Hepatocyte (in vitro differentiated cells): ENCODE data around the gene KANK2. TPM values are rescaled to one million over a fixed set of nuclear protein-coding genes. Genes with fewer than 3 reads are reported as not detected.

Experiments
- DNase-seq: peaks from one replicate; pipeline ENCODE4 v3.0.0-alpha.2; 2016; ENCODE audit warnings: low spot score
- H2AFZ ChIP-seq: fragments of 200-600 bp; sonication (generic); 2 replicates; pipeline ENCODE4 v1.6.0; 2016; ENCODE audit warnings: antibody characterized with exemption, mild to moderate bottlenecking
- H3K27ac ChIP-seq: fragments of 200-600 bp; sonication (generic); 2 replicates; pipeline ENCODE4 v1.5.1; 2016; ENCODE audit warnings: mild to moderate bottlenecking
- H3K27me3 ChIP-seq: fragments of 200-600 bp; sonication (generic); 2 replicates; pipeline ENCODE4 v1.6.1; 2016
- H3K36me3 ChIP-seq: fragments of 200-600 bp; sonication (generic); replicated peaks from 2 replicates; pipeline ENCODE4 v1.5.1; 2016; ENCODE audit warnings: low read depth; ENCODE audit not compliant: insufficient read depth
- H3K4me1 ChIP-seq: fragments of 200-600 bp; sonication (generic); 2 replicates; pipeline ENCODE4 v1.5.1; 2016; ENCODE audit warnings: mild to moderate bottlenecking, moderate library complexity; ENCODE audit not compliant: insufficient read depth
- H3K4me2 ChIP-seq: fragments of 200-600 bp; sonication (generic); 2 replicates; pipeline ENCODE4 v1.6.0; 2016
- H3K4me3 ChIP-seq: fragments of 200-600 bp; sonication (generic); 2 replicates; pipeline ENCODE4 v1.5.1; 2016; ENCODE audit warnings: mild to moderate bottlenecking
- H3K79me2 ChIP-seq: fragments of 200-600 bp; sonication (generic); 2 replicates; pipeline ENCODE4 v1.6.0; 2017; ENCODE audit warnings: mild to moderate bottlenecking
- H3K9me2 ChIP-seq: fragments of 200-600 bp; sonication (generic); replicated peaks from 2 replicates; pipeline ENCODE4 v1.6.0; 2017; ENCODE audit warnings: mild to moderate bottlenecking; ENCODE audit not compliant: insufficient read depth
- H3K9me3 ChIP-seq: fragments of 200-600 bp; sonication (generic); 2 replicates; pipeline ENCODE4 v1.5.1; 2016; ENCODE audit warnings: low read depth, mild to moderate bottlenecking
- H4K20me1 ChIP-seq: fragments of 200-600 bp; sonication (generic); 2 replicates; pipeline ENCODE4 v1.6.0; 2016; ENCODE audit warnings: mild to moderate bottlenecking; ENCODE audit not compliant: insufficient read depth, poor library complexity, severe bottlenecking
- CTCF ChIP-seq: fragments of 200-600 bp; sonication (generic); IDR thresholded peaks from 2 replicates; pipeline ENCODE4 v1.5.1; 2016; ENCODE audit warnings: antibody characterized with exemption, mild to moderate bottlenecking; ENCODE audit not compliant: poor library complexity
- EZH2 ChIP-seq: fragments of 200-600 bp; sonication (generic); IDR thresholded peaks from 2 replicates; pipeline ENCODE4 v1.6.1; 2016; ENCODE audit warnings: antibody characterized with exemption, mild to moderate bottlenecking, borderline replicate concordance
- EZH2phosphoT487 ChIP-seq: fragments of 200-600 bp; sonication (generic); IDR thresholded peaks from one replicate; pipeline ENCODE4 v1.6.1; 2018; ENCODE audit warnings: antibody characterized with exemption, mild to moderate bottlenecking, low read depth, moderate library complexity; ENCODE audit not compliant: unreplicated experiment, severe bottlenecking
- WGBS: methylation state at CpG from one replicate; pipeline ENCODE4 v1.1.6; 2016; ENCODE audit warnings: low lambda C conversion rate; ENCODE audit errors: missing lambda C conversion rate; 5-methylcytosine and 5-hydroxymethylcytosine counted together
- polyA plus RNA-seq: library from polyadenylated mRNA; unstranded; fragments of >200 nt; fragmentation: Nextera tagmentation; extraction: Ambion mirVana; gene quantifications from 2 replicates; pipeline ENCODE4 v1.2.1, GENCODE V29; 2016
- total RNA-seq: library from RNA; depleted of rRNA; stranded (reverse); fragments of >200 nt; gene quantifications from 2 replicates; pipeline ENCODE4 v1.2.3, GENCODE V29; 2014

Gene KANK2
- total and polyA plus RNA-seq, 2 experiments from 2014 or later, result 39.6 to 60.3 TPM

GRCh38 chr19:11145536-11145924 lies 51.8 kb downstream of the KANK2 start:
- Histone ChIP-seq H3K36me3 (no peaks in the 10 kb centered on the region), H3K4me2 (no peak overlapping the region), H3K4me3 (no peak overlapping the region), H2AFZ (no peak overlapping the region), H3K79me2 (peaks cover 3% of the 10 kb centered on the region), H3K27ac (peak overlapping the region; percentile 100), H4K20me1 (no peaks in the 10 kb centered on the region), H3K4me1 (peaks cover 34% of the 10 kb centered on the region), H3K27me3 (no peaks in the 10 kb centered on the region), H3K9me2 (no peaks in the 10 kb centered on the region), H3K9me3 (no peaks in the 10 kb centered on the region)
- TF ChIP-seq EZH2, result no peak
- TF ChIP-seq EZH2phosphoT487, result no peak
- no peak for TF ChIP-seq CTCF
- no peak for DNase-seq
- WGBS, result 95% methylated on average over 3 of the region's 3 CpGs

GRCh38 chr19:11142528-11143171 lies 54.7 kb downstream of the KANK2 start:
- peak; percentile 96 for DNase-seq
- Histone ChIP-seq H3K79me2 (no peaks in the 10 kb centered on the region), H3K4me1 (peaks cover 57% of the 10 kb centered on the region), H3K9me2 (no peaks in the 10 kb centered on the region), H4K20me1 (no peaks in the 10 kb centered on the region), H2AFZ (no peak overlapping the region), H3K36me3 (no peaks in the 10 kb centered on the region), H3K9me3 (no peaks in the 10 kb centered on the region), H3K27ac (peak overlapping the region; percentile 100), H3K27me3 (no peaks in the 10 kb centered on the region), H3K4me2 (peak overlapping the region; percentile 71), H3K4me3 (no peak overlapping the region)
- TF ChIP-seq CTCF (no peak), EZH2phosphoT487 (no peak)
- 20% methylated on average over 10 of the region's 22 CpGs for WGBS

- Histone ChIP-seq H3K9me2 (no peaks in the 10 kb centered on the region), H3K4me1 (peaks cover 59% of the 10 kb centered on the region), H2AFZ (no peak overlapping the region), H3K27me3 (no peaks in the 10 kb centered on the region), H3K4me3 (no peak overlapping the region), H3K9me3 (no peaks in the 10 kb centered on the region), H3K27ac (peak overlapping the region; percentile 91), H3K4me2 (peak overlapping the region; percentile 67), H4K20me1 (no peaks in the 10 kb centered on the region), H3K36me3 (no peaks in the 10 kb centered on the region), H3K79me2 (no peaks in the 10 kb centered on the region)
- WGBS, result 69% methylated on average over 9 of the region's 9 CpGs
- no peak for DNase-seq
- TF ChIP-seq EZH2phosphoT487 (no peak), CTCF (peak; percentile 18), EZH2 (no peak)
Measured at GRCh38 chr19:11141937-11142527, 55.3 kb downstream of the KANK2 start.
